Retinal pigment epithelial cell (primary cell): ENCODE measurements around the gene PLCB4.
A peak's percentile ranks its signal among the peaks of the same experiment; 100 is the strongest.
"Not testable (repeated sequence)": the region's sequence is repeated elsewhere in the genome, so short reads cannot be mapped to it uniquely, and the experiment has no call there.

Experiments
- DNase-seq: peaks from one replicate; pipeline ENCODE4 v3.0.0-alpha.2; 2010; ENCODE audit warnings: low read depth
- H3K4me3 ChIP-seq: 2 replicates; pipeline ENCODE4 v1.5.1; 2011; ENCODE audit warnings: mild to moderate bottlenecking, low read length, control low read depth, moderate library complexity
- CTCF ChIP-seq: conservative IDR thresholded peaks from 2 replicates; pipeline ENCODE4 v1.5.1; 2011; ENCODE audit warnings: low read depth, low read length, control low read depth, inconsistent platforms

PLCB4 gene

DNA sequence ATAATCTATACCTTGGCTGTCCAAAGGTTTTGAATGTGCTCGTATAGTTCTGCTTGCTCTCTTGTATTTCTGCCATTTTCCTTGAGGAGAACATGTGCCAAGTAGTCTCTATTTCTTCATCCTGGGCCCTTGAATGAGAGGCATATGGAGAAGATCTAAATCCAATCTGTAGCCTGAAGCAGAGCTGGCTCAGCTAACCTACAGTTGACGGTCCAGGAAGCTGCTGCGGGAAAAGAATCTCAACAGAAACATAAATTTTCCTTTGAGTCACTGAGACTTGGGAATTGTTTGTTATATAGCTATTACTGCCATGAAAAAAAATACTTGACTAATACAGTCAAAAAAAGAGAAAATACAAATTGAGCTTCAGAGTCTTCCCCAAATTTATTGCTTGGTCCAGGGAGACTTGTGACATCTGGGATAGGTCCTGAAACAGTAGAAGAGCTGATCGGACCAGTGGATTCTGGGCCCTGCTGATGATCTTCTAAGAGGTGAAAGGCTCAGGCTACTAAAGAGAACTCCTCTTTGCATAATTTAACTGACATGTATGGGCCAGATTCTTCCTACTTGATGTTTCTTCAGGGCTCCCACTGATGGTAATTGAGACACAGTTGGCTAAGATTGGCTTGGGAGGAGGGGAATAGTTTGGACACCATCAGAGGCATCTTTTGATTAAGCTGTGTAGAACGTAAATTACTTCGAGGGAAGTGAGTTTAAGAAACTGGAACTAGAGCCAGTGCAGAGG, 29.9 kb upstream of the PLCB4 start:
- DNase-seq = no peak
- TF ChIP-seq CTCF = no peak
- no peak overlapping the region for H3K4me3 ChIP-seq

- DNase-seq = no peak
- no peak overlapping the region for H3K4me3 ChIP-seq
- no peak for TF ChIP-seq CTCF
Measured at GRCh38 chr20:9040863-9041524, 27.9 kb upstream of the PLCB4 start.

GRCh38 chr20:9043364-9043763, 25.5 kb upstream of the PLCB4 start:
- TF ChIP-seq CTCF = no peak
- no peak for DNase-seq
- no peak overlapping the region for H3K4me3 ChIP-seq

- not testable (repeated sequence) for DNase-seq, H3K4me3 ChIP-seq
Measured at GRCh38 chr20:9047928-9048327, 21.0 kb upstream of the PLCB4 start.

- peak; percentile 96 for DNase-seq
- no peak for TF ChIP-seq CTCF
- H3K4me3 ChIP-seq = no peak overlapping the region
Measured at GRCh38 chr20:9051508-9051907, 17.4 kb upstream of the PLCB4 start.

DNA sequence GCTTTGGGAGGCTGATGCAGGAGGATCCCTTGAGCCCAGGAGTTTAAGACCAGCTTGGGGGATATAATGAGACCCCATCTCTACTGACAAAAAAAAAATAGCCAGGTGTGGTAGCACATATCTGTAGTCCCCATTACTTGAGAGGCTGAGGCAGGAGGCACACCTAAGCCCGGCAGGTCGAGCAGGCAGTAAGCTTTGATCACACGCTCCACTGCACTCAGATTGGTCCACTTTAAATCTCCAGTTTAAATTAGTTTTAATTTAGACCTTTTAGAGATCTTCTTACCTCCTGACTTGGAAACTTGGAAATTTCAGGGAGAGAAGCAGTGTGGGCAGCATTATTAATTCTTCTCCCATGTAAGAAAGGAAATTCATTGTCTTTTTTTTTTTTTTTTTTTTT, 16.8 kb upstream of the PLCB4 start:
- DNase-seq = no peak
- TF ChIP-seq CTCF = no peak
- no peak overlapping the region for H3K4me3 ChIP-seq

DNA sequence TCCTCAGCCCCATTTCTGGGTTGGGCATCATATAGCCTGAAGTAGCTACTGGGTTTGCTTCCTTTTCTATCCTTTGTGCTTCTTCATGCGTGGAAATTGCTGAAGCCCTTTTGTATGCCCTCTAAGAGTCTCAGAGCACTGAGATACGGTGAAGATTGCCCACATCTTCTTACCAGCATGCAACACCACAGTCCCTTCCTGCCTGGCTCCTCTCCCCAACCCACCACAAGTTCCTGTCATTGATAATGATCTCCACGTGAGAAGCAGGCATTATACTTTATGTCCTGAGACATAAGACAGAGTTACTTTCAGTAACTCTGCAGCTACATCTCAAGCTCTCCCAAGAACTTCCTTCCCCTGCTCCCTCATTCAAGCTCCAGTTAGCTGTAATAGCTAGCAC, 15.8 kb upstream of the PLCB4 start:
- no peak for TF ChIP-seq CTCF
- H3K4me3 ChIP-seq = no peak overlapping the region
- DNase-seq = no peak
